Activated B cell treated with CpG ODN at 0.5 μM for 24 hours (primary cell): Measurements from ENCODE around the gene MATN1. TPM values are rescaled to one million over a fixed set of nuclear protein-coding genes. Genes with fewer than 3 reads are reported as not detected.

Experiments
- ATAC-seq: fragments of 200-7000 bp; cut with Tn5 transposase; one replicate; pipeline ENCODE4 v1.10.0; 2021; ENCODE audit warnings: low read depth, mild to moderate bottlenecking, moderate library complexity
- CTCF ChIA-PET: fragments of 350-600 bp; sonication (Branson Sonifier 250); formaldehyde crosslinking; loops from one replicate; lab custom pipeline; 2021; ENCODE audit warnings: antibody characterized with exemption; lab: Charles Lee
- POLR2A ChIA-PET: fragments of 350-600 bp; sonication (Branson Sonifier 250); formaldehyde crosslinking; loops from one replicate; lab custom pipeline; 2021; ENCODE audit warnings: antibody characterized with exemption; lab: Charles Lee
- DNase-seq: peaks from one replicate; pipeline ENCODE4 v3.0.0; 2022
- H3K27ac Mint-ChIP-seq: one replicate; pipeline ENCODE4 v1.8.0; 2020; ENCODE audit warnings: mixed read lengths
- H3K27me3 Mint-ChIP-seq: one replicate; pipeline ENCODE4 v1.8.0; 2021; ENCODE audit warnings: mixed read lengths
- H3K36me3 Mint-ChIP-seq: one replicate; pipeline ENCODE4 v1.8.0; 2021; ENCODE audit warnings: low read depth, mixed read lengths
- H3K4me1 Mint-ChIP-seq: one replicate; pipeline ENCODE4 v1.8.0; 2021; ENCODE audit warnings: mixed read lengths
- H3K4me3 Mint-ChIP-seq: one replicate; pipeline ENCODE4 v1.8.0; 2020; ENCODE audit warnings: mild to moderate bottlenecking, mixed read lengths
- H3K9me3 Mint-ChIP-seq: one replicate; pipeline ENCODE4 v1.8.0; 2020; ENCODE audit warnings: mixed read lengths
- intact Hi-C: fragments of 100-400 bp; cut with micrococcal nuclease; formaldehyde crosslinking; loops from one replicate; pipeline ENCODE4 v1.15.1; 2024
- total RNA-seq: library from RNA; stranded (reverse); gene quantifications from 2 replicates; pipeline ENCODE4 v1.2.3, GENCODE V29; 2022
- TF ChIP-seq, protein P1 (sequence below): fragments of 200-600 bp; IDR thresholded peaks from one replicate; pipeline ENCODE4 v1.8.0; 2022; ENCODE audit warnings: antibody characterized with exemption, mild to moderate bottlenecking

Gene MATN1
- total RNA-seq, 1 donor from 2014 or later = 0.93 TPM

DNA sequence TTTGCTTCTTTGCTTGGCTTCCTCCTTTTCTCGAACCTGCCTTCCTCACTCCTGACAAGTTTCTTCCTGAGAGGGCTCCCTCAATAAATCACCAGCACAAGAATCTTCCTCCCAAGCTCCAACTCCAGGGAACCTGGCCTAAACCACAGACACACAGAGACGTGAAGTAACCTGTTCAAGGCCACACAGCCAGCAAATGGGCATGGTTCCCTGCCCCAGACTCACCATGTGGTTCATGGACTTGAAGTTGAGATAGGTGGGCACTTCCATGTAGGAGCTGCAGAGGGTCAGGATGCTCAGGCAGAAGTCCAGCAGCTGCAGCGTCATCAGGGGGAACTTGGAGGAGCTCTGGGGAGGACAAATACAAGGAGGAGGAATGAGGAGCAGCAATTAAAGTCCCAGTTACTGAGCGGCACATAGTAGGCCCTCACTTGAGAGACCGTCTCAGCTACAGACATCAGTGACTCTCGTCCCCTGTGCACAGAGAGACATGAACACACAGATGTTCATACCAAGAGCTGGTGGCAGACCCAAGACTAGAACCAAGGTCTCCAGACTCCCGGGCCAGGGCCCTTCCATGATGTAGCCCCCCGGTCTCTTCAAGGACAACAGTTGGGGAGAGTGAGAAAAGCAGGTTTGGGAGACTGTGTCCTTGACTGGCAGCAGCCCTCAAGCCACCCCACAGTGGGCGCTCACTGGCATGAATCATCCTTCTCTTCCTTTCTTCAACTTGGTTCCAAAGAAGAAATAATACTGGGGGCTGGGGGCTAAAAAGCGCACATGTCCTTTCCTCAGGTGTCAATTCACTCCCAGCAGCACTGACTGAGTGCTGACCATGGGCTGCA, 15.6 kb upstream of the MATN1 start:
- Mint-ChIP-seq H3K9me3 (no peaks in the 10 kb centered on the region), H3K27ac (peak overlapping the region; percentile 78), H3K4me3 (peak overlapping the region; percentile 56), H3K27me3 (no peaks in the 10 kb centered on the region), H3K36me3 (peaks cover 99% of the 10 kb centered on the region), H3K4me1 (peaks cover 77% of the 10 kb centered on the region)
- POLR2A ChIA-PET = interaction anchor here (1.2 to 17.2 kb wide), 2 partner anchors 8 to 13 kb away, joined by 6 to 662 read pairs; partner anchors contain the start of gene LAPTM5
- no peak for ATAC-seq
- TF ChIP-seq, protein P1, sequence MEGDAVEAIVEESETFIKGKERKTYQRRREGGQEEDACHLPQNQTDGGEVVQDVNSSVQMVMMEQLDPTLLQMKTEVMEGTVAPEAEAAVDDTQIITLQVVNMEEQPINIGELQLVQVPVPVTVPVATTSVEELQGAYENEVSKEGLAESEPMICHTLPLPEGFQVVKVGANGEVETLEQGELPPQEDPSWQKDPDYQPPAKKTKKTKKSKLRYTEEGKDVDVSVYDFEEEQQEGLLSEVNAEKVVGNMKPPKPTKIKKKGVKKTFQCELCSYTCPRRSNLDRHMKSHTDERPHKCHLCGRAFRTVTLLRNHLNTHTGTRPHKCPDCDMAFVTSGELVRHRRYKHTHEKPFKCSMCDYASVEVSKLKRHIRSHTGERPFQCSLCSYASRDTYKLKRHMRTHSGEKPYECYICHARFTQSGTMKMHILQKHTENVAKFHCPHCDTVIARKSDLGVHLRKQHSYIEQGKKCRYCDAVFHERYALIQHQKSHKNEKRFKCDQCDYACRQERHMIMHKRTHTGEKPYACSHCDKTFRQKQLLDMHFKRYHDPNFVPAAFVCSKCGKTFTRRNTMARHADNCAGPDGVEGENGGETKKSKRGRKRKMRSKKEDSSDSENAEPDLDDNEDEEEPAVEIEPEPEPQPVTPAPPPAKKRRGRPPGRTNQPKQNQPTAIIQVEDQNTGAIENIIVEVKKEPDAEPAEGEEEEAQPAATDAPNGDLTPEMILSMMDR = no peak
- intact Hi-C loops = no loop called here
- CTCF ChIA-PET = interaction anchor here (1.3 to 1.4 kb wide), 2 partner anchors 20 to 41 kb away, joined by 4 read pairs; no protein-coding TSS in a partner anchor
- no peak for DNase-seq

DNA sequence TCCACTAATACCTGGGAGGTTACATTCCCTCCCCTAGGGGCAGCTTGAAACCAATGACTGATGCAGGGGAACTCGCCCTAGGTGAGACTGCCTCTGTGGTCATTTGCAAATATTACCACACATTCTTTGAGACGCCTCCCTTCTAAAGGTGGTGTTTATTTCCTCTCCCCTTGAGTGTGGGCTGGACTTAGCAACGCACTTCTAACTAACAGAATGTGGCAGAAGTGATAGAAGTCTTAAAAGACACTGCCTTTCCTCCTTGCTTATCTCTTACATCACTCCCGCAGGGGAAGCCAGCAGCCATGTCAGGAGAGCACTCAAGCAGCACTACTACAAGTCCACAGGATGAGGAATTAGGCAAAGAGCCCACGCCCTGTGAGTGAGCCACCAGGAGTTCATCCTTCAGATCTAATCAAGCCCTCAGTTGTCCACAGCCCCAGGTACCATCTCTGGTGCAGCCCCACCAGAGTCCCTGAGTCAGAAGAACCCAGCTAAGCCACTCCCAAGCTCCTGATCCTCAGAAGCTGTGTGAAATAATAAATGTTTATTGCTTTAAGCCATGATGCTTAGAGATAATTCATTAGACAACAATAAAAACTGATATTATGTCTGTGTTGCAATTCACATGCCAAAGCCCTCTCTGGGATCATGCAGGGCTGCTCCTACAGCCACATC, 14.8 kb upstream of the MATN1 start:
- Mint-ChIP-seq H3K4me1 (peaks cover 73% of the 10 kb centered on the region), H3K4me3 (peak overlapping the region; percentile 56), H3K36me3 (peaks cover 98% of the 10 kb centered on the region), H3K27ac (peak overlapping the region; percentile 78), H3K9me3 (no peaks in the 10 kb centered on the region), H3K27me3 (no peaks in the 10 kb centered on the region)
- ChIA-PET CTCF (interaction anchor here (1.3 to 1.4 kb wide), 2 partner anchors 19 to 42 kb away, joined by 4 read pairs; no protein-coding TSS in a partner anchor), POLR2A (interaction anchor here (0.9 to 17.2 kb wide), 4 partner anchors 8 to 42 kb away, joined by 6 to 662 read pairs (median 6); partner anchors contain the start of gene LAPTM5)
- DNase-seq (no peak), ATAC-seq (no peak)
- TF ChIP-seq, protein P1 = no peak
- intact Hi-C loops = no loop called here

DNA sequence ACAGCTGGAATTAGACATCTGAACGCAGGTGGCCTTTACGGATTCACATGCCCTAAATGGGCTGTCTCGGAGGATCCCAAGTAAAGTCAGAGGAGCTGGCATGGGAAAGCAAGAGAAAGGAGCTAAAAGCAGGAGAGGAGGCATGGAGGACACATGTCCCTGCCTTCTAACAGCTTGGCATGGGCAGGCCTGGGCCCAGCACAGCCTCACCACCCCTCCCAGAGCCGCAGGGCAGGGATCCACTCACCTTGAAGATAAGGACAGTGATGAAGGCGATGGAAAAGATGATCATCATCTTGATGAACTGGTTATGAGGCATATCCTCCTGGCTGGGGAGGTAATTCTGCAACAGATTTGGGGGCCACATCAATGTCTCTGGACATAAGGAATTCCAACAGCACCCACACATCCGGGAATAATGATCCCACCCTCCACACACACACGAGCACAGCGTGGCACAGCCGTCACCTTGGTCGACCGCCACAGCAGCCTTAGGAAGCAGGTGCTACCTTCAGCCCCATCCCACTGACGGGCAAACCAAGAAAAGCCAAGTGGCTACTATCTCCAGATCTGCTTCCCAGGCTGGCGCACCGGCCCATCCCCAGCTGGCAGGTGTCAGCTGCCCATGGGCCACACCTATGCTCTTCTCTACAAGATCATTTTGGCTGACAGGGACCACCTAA, 14.1 kb upstream of the MATN1 start:
- CTCF ChIA-PET = interaction anchor here (1.4 kb wide), 1 partner anchor 43 kb away, joined by 4 read pairs; no protein-coding TSS in a partner anchor
- Mint-ChIP-seq H3K36me3 (peaks cover 97% of the 10 kb centered on the region), H3K27ac (peak overlapping the region; percentile 76), H3K9me3 (no peaks in the 10 kb centered on the region), H3K4me3 (no peak overlapping the region), H3K27me3 (no peaks in the 10 kb centered on the region), H3K4me1 (peaks cover 71% of the 10 kb centered on the region)
- intact Hi-C loops = no loop called here
- POLR2A ChIA-PET = interaction anchor here (0.9 to 17.2 kb wide), 3 partner anchors 15 to 43 kb away, joined by 6 to 662 read pairs (median 7); partner anchors contain the start of gene LAPTM5
- no peak for DNase-seq
- TF ChIP-seq, protein P1 = no peak
- ATAC-seq = no peak

DNA sequence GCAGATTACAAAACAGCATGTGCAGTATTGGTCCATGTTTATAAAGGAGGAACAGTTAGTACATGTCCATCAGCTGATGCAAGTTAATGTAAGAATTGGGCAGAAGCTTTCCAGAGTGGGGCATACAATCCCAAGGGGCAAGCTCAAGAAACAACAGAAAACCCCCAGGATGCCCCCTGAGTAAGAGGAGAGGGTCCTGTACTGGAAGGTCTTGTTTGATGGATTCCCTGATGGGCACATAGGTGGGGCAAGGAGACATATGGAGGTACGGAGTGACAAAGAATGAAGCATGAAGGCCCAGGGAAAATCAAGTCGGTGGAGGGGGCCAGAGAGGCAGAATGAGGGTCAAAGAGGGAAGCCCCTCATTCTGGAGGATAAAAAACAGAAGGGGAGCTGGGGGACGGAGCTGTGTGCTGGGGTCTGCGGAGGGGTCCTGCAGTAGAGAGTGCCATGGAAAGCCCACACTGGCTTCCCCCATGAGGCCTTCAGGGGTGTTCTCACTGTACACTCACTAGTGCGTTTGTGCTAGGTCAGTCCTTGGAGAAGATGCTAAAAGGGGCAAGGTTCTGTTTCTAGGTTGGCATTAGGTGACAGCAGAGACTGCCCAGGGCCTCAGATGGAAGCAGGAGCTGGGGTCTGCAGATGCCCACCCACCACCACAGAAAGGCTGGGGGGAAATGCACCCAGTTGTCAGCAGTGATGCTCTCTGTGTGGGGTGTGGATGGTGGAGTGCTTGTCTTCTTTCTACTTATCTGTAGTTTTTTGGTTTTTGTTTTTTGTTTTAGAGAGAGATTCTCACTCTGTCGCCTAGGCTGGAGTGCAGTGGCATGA, 12.5 kb upstream of the MATN1 start:
- DNase-seq (no peak), ATAC-seq (no peak)
- peaks cover 70% of the 10 kb centered on the region for H3K4me1 Mint-ChIP-seq
- POLR2A ChIA-PET = interaction anchor here (0.5 to 17.2 kb wide), 5 partner anchors 16 to 43 kb away, joined by 6 to 662 read pairs (median 7); partner anchors contain the start of gene LAPTM5
- intact Hi-C loops = no loop called here
- H3K36me3 Mint-ChIP-seq = peaks cover 87% of the 10 kb centered on the region
- TF ChIP-seq, protein P1 = no peak
- peak overlapping the region; percentile 66 for H3K27ac Mint-ChIP-seq
- CTCF ChIA-PET = interaction anchor here (1.0 kb wide), 2 partner anchors 15 to 44 kb away, joined by 3 read pairs; no protein-coding TSS in a partner anchor
- no peaks in the 10 kb centered on the region for H3K27me3 Mint-ChIP-seq
- no peak overlapping the region for H3K4me3 Mint-ChIP-seq
- H3K9me3 Mint-ChIP-seq = no peaks in the 10 kb centered on the region
